GM21381 (cell line): ENCODE measurements around the gene VSIG8.
A peak's percentile ranks its signal among the peaks of the same experiment; 100 is the strongest.

Experiments
- ATAC-seq: cut with Tn5 transposase; IDR thresholded peaks from one replicate; pipeline ENCODE4 v1.9.1; 2021; ENCODE audit warnings: mild to moderate bottlenecking, moderate library complexity; ENCODE audit not compliant: unreplicated experiment

The VSIG8 gene

GRCh38 chr1:159859767-159860322 lies 2.6 kb downstream of the VSIG8 start:
- no peak for ATAC-seq

GRCh38 chr1:159857889-159858288 lies 4.6 kb downstream of the VSIG8 start:
- ATAC-seq = no peak

- ATAC-seq = no peak
These were observed 5.9 kb downstream of the VSIG8 start for GRCh38 chr1:159856576-159856975.

GRCh38 chr1:159855709-159856108 lies 6.7 kb downstream of the VSIG8 start:
- no peak for ATAC-seq

GRCh38 chr1:159854693-159855192 lies 7.7 kb downstream of the VSIG8 start:
- ATAC-seq = peak; percentile 85

GRCh38 chr1:159854116-159854692 lies 8.3 kb downstream of the VSIG8 start:
- ATAC-seq = peak; percentile 16

GRCh38 chr1:159853417-159854115 lies 8.9 kb downstream of the VSIG8 start:
- no peak for ATAC-seq

- ATAC-seq = no peak
These were observed 11.1 kb downstream of the VSIG8 start for GRCh38 chr1:159851407-159851806.

- no peak for ATAC-seq
These were observed 12.7 kb downstream of the VSIG8 start for GRCh38 chr1:159849626-159850366.

GRCh38 chr1:159848326-159848725 lies 14.1 kb downstream of the VSIG8 start:
- ATAC-seq = no peak

GRCh38 chr1:159847231-159847630 lies 15.2 kb downstream of the VSIG8 start:
- no peak for ATAC-seq

GRCh38 chr1:159845751-159846629 lies 16.5 kb downstream of the VSIG8 start:
- no peak for ATAC-seq

- no peak for ATAC-seq
These were observed 19.0 kb downstream of the VSIG8 start for GRCh38 chr1:159843459-159843858.

- no peak for ATAC-seq
These were observed 20.7 kb downstream of the VSIG8 start for GRCh38 chr1:159841749-159842148.

GRCh38 chr1:159839116-159839849 lies 23.2 kb downstream of the VSIG8 start:
- peak; percentile 83 for ATAC-seq

GRCh38 chr1:159838715-159839114 lies 23.7 kb downstream of the VSIG8 start:
- peak; percentile 66 for ATAC-seq

GRCh38 chr1:159835862-159836525 lies 26.5 kb downstream of the VSIG8 start:
- no peak for ATAC-seq

- ATAC-seq = no peak
These were observed 27.1 kb downstream of the VSIG8 start for GRCh38 chr1:159835356-159835755.

- no peak for ATAC-seq
These were observed 30.1 kb downstream of the VSIG8 start for GRCh38 chr1:159832309-159832708.
